Adipocyte (in vitro differentiated cells): ENCODE measurements around the gene PPP6R3.

ENCODE experiments used
- DNase-seq: peaks from one replicate; pipeline ENCODE4 v3.0.0-alpha.2; 2015; ENCODE audit warnings: low read depth
- H3K27me3 ChIP-seq: replicated peaks from 2 replicates; pipeline ENCODE4 v1.7.0; 2013; ENCODE audit warnings: mild to moderate bottlenecking, low read length, moderate library complexity; ENCODE audit not compliant: control insufficient read depth, insufficient read depth
- H3K36me3 ChIP-seq: 2 replicates; pipeline ENCODE4 v1.7.0; 2013; ENCODE audit warnings: low read length, mild to moderate bottlenecking, moderate library complexity; ENCODE audit not compliant: control insufficient read depth, insufficient read depth, severe bottlenecking
- H3K4me1 ChIP-seq: 2 replicates; pipeline ENCODE4 v1.7.0; 2013; ENCODE audit warnings: mild to moderate bottlenecking, low read length, moderate library complexity; ENCODE audit not compliant: control insufficient read depth, insufficient read depth
- H3K4me3 ChIP-seq: 2 replicates; pipeline ENCODE4 v1.7.0; 2013; ENCODE audit warnings: mild to moderate bottlenecking, low read length, moderate library complexity
- H3K9ac ChIP-seq: 2 replicates; pipeline ENCODE4 v1.7.0; 2013; ENCODE audit warnings: mild to moderate bottlenecking, low read length, moderate library complexity
- H3K9me3 ChIP-seq: 2 replicates; pipeline ENCODE4 v1.7.0; 2013; ENCODE audit warnings: mild to moderate bottlenecking, low read length, moderate library complexity; ENCODE audit not compliant: control insufficient read depth

The PPP6R3 gene

GRCh38 chr11:68501813-68502212 lies 41.3 kb downstream of the PPP6R3 start:
- H3K4me3 ChIP-seq = no peak overlapping the region
- no peaks in the 10 kb centered on the region for H3K36me3 ChIP-seq
- DNase-seq = no peak
- H3K27me3 ChIP-seq = no peaks in the 10 kb centered on the region
- H3K9ac ChIP-seq = no peak overlapping the region
- peaks cover 21% of the 10 kb centered on the region for H3K4me1 ChIP-seq
- no peaks in the 10 kb centered on the region for H3K9me3 ChIP-seq

DNA sequence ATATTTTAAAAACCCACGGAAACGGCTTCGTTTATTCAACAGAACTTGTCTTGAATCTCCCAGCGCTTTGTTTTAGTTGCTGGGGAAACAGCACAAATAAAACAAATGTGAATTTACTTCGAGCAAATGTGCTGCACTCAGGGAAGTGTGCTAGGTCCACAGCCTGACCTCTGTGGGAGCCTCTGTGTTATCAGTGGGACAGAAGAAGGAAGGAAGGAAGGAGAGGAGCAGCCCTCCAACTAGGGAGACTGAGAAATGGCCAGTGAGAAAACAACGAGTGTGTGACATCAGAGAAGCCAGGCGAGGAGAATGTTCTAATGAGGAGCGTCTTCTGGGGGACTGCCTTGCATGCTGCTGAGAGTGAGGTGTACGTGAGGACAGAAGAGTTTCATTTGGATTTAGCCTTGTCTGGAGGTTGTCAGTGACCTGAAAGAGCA lies 42.7 kb downstream of the PPP6R3 start:
- H3K4me1 ChIP-seq = peaks cover 13% of the 10 kb centered on the region

GRCh38 chr11:68503792-68504191 lies 43.2 kb downstream of the PPP6R3 start:
- no peak for DNase-seq
- Histone ChIP-seq H3K4me3 (no peak overlapping the region), H3K9ac (no peak overlapping the region), H3K9me3 (no peaks in the 10 kb centered on the region), H3K36me3 (no peaks in the 10 kb centered on the region), H3K4me1 (peaks cover 11% of the 10 kb centered on the region), H3K27me3 (no peaks in the 10 kb centered on the region)

More for the DNA sequence above, 42.7 kb downstream of the PPP6R3 start:
- no peaks in the 10 kb centered on the region for H3K27me3 ChIP-seq
- no peaks in the 10 kb centered on the region for H3K9me3 ChIP-seq
- no peak overlapping the region for H3K4me3 ChIP-seq
- no peaks in the 10 kb centered on the region for H3K36me3 ChIP-seq
- no peak for DNase-seq
- no peak overlapping the region for H3K9ac ChIP-seq

DNA sequence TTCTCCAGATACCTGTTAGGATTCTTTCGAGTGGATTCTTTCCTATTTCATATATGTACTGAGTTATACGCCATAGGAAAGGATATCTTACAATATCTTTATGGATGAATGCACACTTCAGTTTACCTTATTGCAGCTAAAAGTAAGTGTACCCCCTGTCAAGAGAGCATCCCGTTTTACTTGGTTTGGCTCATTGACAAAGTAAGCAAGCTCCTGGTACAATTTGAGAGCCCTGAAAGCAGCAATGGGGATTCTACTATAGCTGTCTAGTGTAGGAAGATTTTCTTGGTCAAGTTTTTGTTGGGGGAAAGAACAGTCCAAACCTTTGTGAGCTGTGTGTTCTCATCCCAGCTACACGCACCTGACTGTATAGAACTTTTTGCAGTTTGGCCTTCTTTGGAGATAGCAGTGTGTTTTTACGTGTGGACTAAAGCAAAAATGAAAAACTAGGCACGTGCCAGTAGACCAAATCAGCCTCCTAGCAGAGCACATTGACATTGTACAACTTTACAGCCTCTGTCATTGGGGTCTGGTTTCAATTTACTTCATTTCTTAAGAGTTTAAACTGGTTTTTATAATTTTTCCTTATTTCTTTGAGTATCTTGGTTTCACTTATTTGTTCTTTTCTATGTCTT lies 44.0 kb downstream of the PPP6R3 start:
- no peaks in the 10 kb centered on the region for H3K36me3 ChIP-seq
- no peaks in the 10 kb centered on the region for H3K27me3 ChIP-seq
- H3K4me1 ChIP-seq = peaks cover 14% of the 10 kb centered on the region
- no peaks in the 10 kb centered on the region for H3K9me3 ChIP-seq
- H3K4me3 ChIP-seq = no peak overlapping the region
- no peak overlapping the region for H3K9ac ChIP-seq
- peak; percentile 43 for DNase-seq

GRCh38 chr11:68505596-68505995 lies 45.0 kb downstream of the PPP6R3 start:
- Histone ChIP-seq H3K9ac (no peak overlapping the region), H3K4me1 (peaks cover 16% of the 10 kb centered on the region), H3K36me3 (no peaks in the 10 kb centered on the region), H3K27me3 (no peaks in the 10 kb centered on the region), H3K9me3 (no peaks in the 10 kb centered on the region), H3K4me3 (no peak overlapping the region)
- peak; percentile 24 for DNase-seq

GRCh38 chr11:68506908-68507307 lies 46.4 kb downstream of the PPP6R3 start:
- DNase-seq = no peak
- Histone ChIP-seq H3K9ac (no peak overlapping the region), H3K27me3 (no peaks in the 10 kb centered on the region), H3K9me3 (no peaks in the 10 kb centered on the region), H3K36me3 (no peaks in the 10 kb centered on the region), H3K4me3 (no peak overlapping the region), H3K4me1 (peaks cover 16% of the 10 kb centered on the region)

DNA sequence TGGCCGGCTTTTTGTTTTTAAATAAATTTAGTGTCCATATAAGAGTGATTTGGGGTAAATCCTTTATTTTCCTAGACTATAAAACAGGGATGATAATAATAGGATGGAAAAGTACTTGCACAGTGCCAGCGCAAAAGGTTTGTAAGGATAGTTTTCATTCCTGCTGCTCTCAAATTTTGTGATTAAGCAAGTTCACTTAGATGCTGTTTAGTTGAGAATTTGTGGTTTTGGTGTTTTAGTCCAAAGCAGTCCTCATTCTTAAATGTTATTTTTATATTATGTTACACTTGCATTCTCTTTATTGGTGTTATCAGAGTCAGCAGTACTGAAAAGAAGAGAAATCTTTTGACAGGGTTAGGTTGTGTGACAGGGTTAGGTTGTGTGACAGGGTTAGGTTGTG lies 47.9 kb downstream of the PPP6R3 start:
- Histone ChIP-seq H3K9me3 (no peaks in the 10 kb centered on the region), H3K9ac (no peak overlapping the region), H3K4me1 (peaks cover 16% of the 10 kb centered on the region), H3K36me3 (peaks cover 10% of the 10 kb centered on the region), H3K4me3 (no peak overlapping the region), H3K27me3 (no peaks in the 10 kb centered on the region)
- DNase-seq = peak; percentile 60

- peak; percentile 80 for DNase-seq
- peaks cover 10% of the 10 kb centered on the region for H3K36me3 ChIP-seq
- no peak overlapping the region for H3K9ac ChIP-seq
- H3K4me1 ChIP-seq = peaks cover 16% of the 10 kb centered on the region
- no peak overlapping the region for H3K4me3 ChIP-seq
- H3K9me3 ChIP-seq = no peaks in the 10 kb centered on the region
- H3K27me3 ChIP-seq = no peaks in the 10 kb centered on the region
Measured at GRCh38 chr11:68509066-68509465, 48.5 kb downstream of the PPP6R3 start.

DNA sequence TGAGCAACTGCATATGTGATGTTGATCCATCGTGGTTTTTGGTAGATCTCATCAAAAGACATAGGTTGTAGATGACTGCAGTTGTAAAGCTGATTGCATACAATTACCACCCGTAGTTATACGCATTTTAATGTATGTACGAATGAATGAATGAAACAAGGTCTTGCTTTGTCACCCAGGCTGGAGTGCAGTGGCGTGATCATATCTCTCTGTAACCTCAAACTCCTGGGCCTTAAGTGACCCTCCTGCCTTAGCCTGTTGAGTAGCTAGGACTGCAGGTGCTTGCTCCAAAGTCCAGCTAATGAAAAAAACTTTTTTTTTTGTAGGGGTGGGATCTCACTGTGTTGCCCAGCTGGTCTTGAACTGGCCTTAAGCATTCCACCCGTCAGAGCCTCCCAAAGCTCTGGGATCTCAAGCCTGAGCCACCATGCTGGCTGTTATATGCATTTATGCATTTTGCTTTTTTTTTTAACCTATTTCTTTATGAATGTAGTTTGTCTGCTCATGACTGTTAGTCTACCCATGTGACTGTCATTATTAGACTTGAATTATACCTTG lies 53.5 kb downstream of the PPP6R3 start:
- no peak overlapping the region for H3K9ac ChIP-seq
- H3K4me1 ChIP-seq = peaks cover 8% of the 10 kb centered on the region
- H3K4me3 ChIP-seq = no peak overlapping the region
- no peak for DNase-seq
- no peaks in the 10 kb centered on the region for H3K9me3 ChIP-seq
- no peaks in the 10 kb centered on the region for H3K27me3 ChIP-seq
- H3K36me3 ChIP-seq = peaks cover 14% of the 10 kb centered on the region

DNA sequence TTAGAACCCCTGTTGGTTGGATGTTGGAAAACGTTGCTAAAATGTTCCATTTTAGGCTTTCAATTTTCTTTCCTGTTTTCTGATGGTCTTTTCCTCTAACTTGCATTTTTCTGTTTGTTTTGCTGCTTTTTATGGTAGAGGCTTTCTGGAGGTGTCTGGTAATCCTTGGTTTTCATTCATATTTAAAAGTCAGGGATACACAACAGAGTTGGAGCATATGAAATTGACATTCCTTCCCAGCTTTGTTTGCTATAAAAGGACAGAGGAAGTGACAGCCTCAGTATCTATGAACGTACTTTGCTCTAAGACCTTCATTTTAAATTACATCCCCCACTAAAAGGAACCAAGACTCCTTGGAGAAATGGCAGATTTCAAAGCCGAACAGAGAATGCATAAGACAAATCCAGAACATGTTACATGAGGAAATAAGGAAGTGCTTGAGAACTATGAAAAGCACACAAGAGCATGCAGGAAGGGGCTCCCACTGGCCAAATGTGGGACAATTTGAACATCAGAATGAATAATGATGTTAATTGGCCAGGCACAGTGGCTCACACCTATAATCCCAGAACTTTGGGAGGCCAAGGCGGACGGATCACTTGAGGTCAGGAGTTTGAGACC lies 56.7 kb downstream of the PPP6R3 start:
- Histone ChIP-seq H3K9me3 (no peaks in the 10 kb centered on the region), H3K27me3 (no peaks in the 10 kb centered on the region), H3K4me3 (no peak overlapping the region), H3K9ac (no peak overlapping the region), H3K4me1 (peaks cover 6% of the 10 kb centered on the region), H3K36me3 (peaks cover 36% of the 10 kb centered on the region)
- DNase-seq = no peak

- no peak for DNase-seq
- no peak overlapping the region for H3K9ac ChIP-seq
- peaks cover 9% of the 10 kb centered on the region for H3K4me1 ChIP-seq
- no peak overlapping the region for H3K4me3 ChIP-seq
- H3K36me3 ChIP-seq = peaks cover 37% of the 10 kb centered on the region
- H3K9me3 ChIP-seq = no peaks in the 10 kb centered on the region
- no peaks in the 10 kb centered on the region for H3K27me3 ChIP-seq
Measured at GRCh38 chr11:68518191-68518590, 57.6 kb downstream of the PPP6R3 start.
